ENCODE data around the gene C2CD3. TPM values are rescaled to one million over a fixed set of nuclear protein-coding genes. Genes with fewer than 3 reads are reported as not detected.

C2CD3 gene
- total RNA-seq, 1 experiment from 2014 or later, result 18.7 TPM

GRCh38 chr11:74011360-74012073 lies 159.3 kb downstream of the C2CD3 start:
- Mint-ChIP-seq H3K4me3 (no peak overlapping the region), H3K27me3 (ENCODE audit: low read depth) (no peaks in the 10 kb centered on the region), H3K27ac (no peak overlapping the region), H3K4me1 (peaks cover 7% of the 10 kb centered on the region), H3K9me3 (no peaks in the 10 kb centered on the region), H3K36me3 (peaks cover 3% of the 10 kb centered on the region; the same call in 1 of the 2 replicates)
- DNase-seq (ENCODE audit: low spot score), result no peak
- ATAC-seq, result no peak
- ChIA-PET CTCF (no interaction called here), POLR2A (no interaction called here)
- TF ChIP-seq, protein P1, sequence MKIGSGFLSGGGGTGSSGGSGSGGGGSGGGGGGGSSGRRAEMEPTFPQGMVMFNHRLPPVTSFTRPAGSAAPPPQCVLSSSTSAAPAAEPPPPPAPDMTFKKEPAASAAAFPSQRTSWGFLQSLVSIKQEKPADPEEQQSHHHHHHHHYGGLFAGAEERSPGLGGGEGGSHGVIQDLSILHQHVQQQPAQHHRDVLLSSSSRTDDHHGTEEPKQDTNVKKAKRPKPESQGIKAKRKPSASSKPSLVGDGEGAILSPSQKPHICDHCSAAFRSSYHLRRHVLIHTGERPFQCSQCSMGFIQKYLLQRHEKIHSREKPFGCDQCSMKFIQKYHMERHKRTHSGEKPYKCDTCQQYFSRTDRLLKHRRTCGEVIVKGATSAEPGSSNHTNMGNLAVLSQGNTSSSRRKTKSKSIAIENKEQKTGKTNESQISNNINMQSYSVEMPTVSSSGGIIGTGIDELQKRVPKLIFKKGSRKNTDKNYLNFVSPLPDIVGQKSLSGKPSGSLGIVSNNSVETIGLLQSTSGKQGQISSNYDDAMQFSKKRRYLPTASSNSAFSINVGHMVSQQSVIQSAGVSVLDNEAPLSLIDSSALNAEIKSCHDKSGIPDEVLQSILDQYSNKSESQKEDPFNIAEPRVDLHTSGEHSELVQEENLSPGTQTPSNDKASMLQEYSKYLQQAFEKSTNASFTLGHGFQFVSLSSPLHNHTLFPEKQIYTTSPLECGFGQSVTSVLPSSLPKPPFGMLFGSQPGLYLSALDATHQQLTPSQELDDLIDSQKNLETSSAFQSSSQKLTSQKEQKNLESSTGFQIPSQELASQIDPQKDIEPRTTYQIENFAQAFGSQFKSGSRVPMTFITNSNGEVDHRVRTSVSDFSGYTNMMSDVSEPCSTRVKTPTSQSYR (CRISPR knock-in tag; IDR thresholded peaks at IDR 0.05), result no peak
- TF ChIP-seq EMX1 (CRISPR knock-in tag; IDR thresholded peaks at IDR 0.05) (no peak), ELF4 (CRISPR knock-in tag; IDR thresholded peaks at IDR 0.05; ENCODE audit: low read depth) (no peak), SOX15 (CRISPR knock-in tag; IDR thresholded peaks at IDR 0.05) (no peak), ZNF396 (CRISPR knock-in tag; IDR thresholded peaks at IDR 0.05; ENCODE audit: borderline replicate concordance) (no peak), TCF7 (CRISPR knock-in tag; IDR thresholded peaks at IDR 0.05; ENCODE audit: low read depth) (no peak), ERG (CRISPR knock-in tag; IDR thresholded peaks at IDR 0.05) (no peak)

GRCh38 chr11:74010306-74011300 lies 160.2 kb downstream of the C2CD3 start:
- CTCF ChIA-PET, result interaction anchor here (0.6 to 1.0 kb wide), 2 partner anchors 9 to 10 kb away, joined by 3 read pairs; no protein-coding TSS in a partner anchor
- peaks cover 7% of the 10 kb centered on the region for H3K4me1 Mint-ChIP-seq
- 0 out of 2 replicates have a peak overlapping the region, but pooled peaks have one; percentile 32 for H3K27ac Mint-ChIP-seq
- TF ChIP-seq, protein P1 (CRISPR knock-in tag; IDR thresholded peaks at IDR 0.05), result no peak
- TF ChIP-seq NFE2L1 (CRISPR knock-in tag; IDR thresholded peaks at IDR 0.05), result no peak
- DNase-seq (ENCODE audit: low spot score) (no peak), ATAC-seq (peak; percentile 66)
- H3K36me3 Mint-ChIP-seq, result 0 out of 2 replicates have a peak, but pooled peaks cover 3% of the 10 kb centered on the region
- H3K27me3 Mint-ChIP-seq (ENCODE audit: low read depth), result no peaks in the 10 kb centered on the region
- no peaks in the 10 kb centered on the region for H3K9me3 Mint-ChIP-seq
- POLR2A ChIA-PET, result no interaction called here
- H3K4me3 Mint-ChIP-seq, result no peak overlapping the region

- Mint-ChIP-seq H3K27me3 (ENCODE audit: low read depth) (no peaks in the 10 kb centered on the region), H3K36me3 (0 out of 2 replicates have a peak, but pooled peaks cover 3% of the 10 kb centered on the region), H3K27ac (no peak overlapping the region), H3K9me3 (no peaks in the 10 kb centered on the region), H3K4me3 (no peak overlapping the region), H3K4me1 (peaks cover 10% of the 10 kb centered on the region)
- no peak for TF ChIP-seq GABPB1 (CRISPR knock-in tag; IDR thresholded peaks at IDR 0.05)
- no peak for TF ChIP-seq FOXJ3 (CRISPR knock-in tag; IDR thresholded peaks at IDR 0.05; ENCODE audit: borderline replicate concordance)
- ATAC-seq, result no peak
- ChIA-PET CTCF (interaction anchor here (0.6 to 1.0 kb wide), 2 partner anchors 9 to 10 kb away, joined by 3 read pairs; no protein-coding TSS in a partner anchor), POLR2A (no interaction called here)
- DNase-seq (ENCODE audit: low spot score), result no peak
Observed at GRCh38 chr11:74009675-74010305, 161.0 kb downstream of the C2CD3 start.

Data from WTC11 (cell line).